HG03175 (cell line): ENCODE results near the gene TAS2R41.
"Not testable (repeated sequence)": the region's sequence is repeated elsewhere in the genome, so short reads cannot be mapped to it uniquely, and the experiment has no call there.

ENCODE experiments used
- ATAC-seq: cut with Tn5 transposase; IDR thresholded peaks from one replicate; pipeline ENCODE4 v1.9.1; 2021; ENCODE audit warnings: mild to moderate bottlenecking, moderate library complexity; ENCODE audit not compliant: unreplicated experiment

The TAS2R41 gene

DNA sequence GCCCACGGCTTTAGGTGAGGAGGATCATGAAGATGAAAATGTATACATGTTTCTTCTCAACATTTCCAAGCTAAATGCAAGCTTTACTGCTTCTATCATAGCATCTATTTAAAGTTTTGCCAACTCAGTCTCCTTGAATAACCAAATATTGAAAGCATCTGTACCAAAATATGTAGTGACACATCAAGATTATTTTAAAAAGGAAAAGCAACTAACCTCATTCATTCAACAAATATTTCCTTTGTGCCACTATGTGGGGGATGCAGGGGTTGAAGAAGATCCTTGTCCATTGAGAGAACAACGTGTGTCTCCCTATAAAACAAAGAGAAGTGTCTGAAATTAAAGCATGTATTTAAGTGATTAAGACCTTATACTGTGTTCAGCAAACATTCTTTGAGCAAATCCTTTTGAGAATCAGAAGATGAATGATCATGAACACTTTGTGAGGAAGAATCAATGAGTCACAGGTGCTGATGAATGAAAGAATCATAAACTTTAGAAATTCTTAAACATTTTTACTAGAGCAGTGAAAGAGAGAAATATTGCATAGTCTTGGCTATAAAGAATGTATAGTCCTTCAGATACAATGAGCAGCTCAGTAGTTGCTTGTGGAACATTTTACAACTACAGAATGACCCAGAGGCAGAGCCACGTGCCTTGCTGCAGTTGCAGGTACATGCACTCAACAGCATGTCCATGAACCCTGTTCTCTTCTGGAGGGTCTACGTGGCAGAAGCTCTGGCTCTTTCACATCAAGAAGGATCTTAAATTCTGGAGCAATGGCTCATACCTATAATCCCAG is 20.5 kb upstream of the TAS2R41 start:
- ATAC-seq = no peak

- no peak for ATAC-seq
These were observed 19.4 kb upstream of the TAS2R41 start for GRCh38 chr7:143458263-143458662.

- no peak for ATAC-seq
These were observed 19.0 kb upstream of the TAS2R41 start for GRCh38 chr7:143458681-143459080.

- no peak for ATAC-seq
These were observed 18.3 kb upstream of the TAS2R41 start for GRCh38 chr7:143459359-143459758.

GRCh38 chr7:143460271-143460979 is 17.2 kb upstream of the TAS2R41 start:
- no peak for ATAC-seq

DNA sequence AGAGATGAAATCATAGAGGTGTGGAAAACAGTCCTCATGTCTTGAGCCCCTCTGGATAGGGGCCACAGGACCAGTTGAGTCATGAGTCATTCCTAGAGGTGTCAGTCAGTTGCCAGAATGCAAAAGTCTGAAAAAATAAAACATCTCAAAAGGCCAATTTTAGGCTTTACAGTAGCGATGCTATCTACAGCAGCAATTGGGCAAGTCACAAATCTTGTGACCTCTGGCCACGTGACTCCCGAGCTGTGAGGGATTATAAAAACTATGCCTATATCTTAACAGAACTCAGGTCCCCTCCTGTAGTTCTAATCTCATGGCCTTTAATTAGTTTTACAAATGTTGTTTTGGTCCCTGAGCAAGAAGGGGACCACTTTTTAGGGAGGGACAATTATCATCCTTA is 15.6 kb upstream of the TAS2R41 start:
- ATAC-seq = no peak

GRCh38 chr7:143463556-143463955 is 14.1 kb upstream of the TAS2R41 start:
- ATAC-seq = no peak

DNA sequence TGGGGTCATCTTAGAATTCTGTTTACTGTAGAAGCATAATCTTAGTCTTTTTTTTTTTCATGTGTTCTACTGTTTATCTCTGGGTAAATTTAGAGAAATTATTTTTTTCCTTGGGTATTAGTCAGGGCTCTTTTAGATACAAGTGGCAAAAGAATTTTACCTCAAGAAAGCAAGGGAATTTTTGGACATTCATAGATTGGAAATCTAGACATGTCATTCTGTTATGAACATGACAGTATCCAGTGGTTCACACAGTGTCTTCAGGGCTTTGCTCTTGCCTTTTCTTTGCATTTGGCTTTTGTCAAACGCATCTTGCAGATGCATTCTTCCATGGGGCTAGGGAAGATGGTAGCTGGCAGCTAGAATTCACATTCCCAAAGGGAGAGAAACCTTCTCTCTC is 13.7 kb upstream of the TAS2R41 start:
- no peak for ATAC-seq

DNA sequence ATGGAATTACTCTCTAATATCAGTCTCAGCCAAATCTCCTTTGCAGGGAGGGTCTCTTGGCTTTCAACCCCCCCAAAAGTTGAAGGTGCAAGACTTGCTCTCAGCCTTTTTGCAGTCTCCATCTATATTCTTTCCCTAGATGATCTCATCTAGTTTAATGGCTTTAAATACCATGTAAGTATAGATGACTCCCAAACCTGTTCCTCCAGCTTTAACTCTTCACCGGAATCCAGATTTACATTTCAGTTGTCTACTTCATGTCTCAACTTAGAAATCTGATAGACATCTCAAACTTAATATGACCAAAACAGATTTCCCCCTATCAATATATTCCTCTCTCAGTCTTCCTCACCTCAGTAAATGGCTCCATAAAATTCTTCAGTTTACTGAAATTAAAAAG is 9.9 kb upstream of the TAS2R41 start:
- no peak for ATAC-seq

GRCh38 chr7:143472071-143472689 is 5.5 kb upstream of the TAS2R41 start:
- ATAC-seq = not testable (repeated sequence)

GRCh38 chr7:143479055-143479766 is 1.5 kb downstream of the TAS2R41 start:
- ATAC-seq = no peak

GRCh38 chr7:143480501-143480900 is 2.8 kb downstream of the TAS2R41 start:
- ATAC-seq = peak; percentile 59

DNA sequence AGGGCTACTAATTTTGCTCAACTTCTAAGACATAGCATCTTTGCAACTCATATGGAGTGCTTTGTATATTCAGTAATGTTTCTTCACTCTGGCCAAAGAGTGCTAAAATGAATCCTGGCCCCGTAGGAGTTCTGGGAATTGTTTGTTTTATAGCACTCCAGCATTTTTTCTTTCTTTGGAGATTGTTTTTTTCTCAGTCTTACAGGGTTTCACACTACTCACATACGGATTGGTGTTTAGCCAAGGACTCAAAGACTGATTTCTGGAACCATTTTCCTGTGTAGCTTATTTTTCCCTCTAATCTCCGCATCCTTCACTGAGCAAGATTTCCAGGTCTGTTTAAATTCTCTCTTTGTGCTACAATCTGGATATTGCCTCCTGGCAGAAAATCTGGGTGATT is 6.4 kb downstream of the TAS2R41 start:
- no peak for ATAC-seq

GRCh38 chr7:143485094-143485493 is 7.4 kb downstream of the TAS2R41 start:
- no peak for ATAC-seq

- ATAC-seq = no peak
These were observed 7.8 kb downstream of the TAS2R41 start for GRCh38 chr7:143485500-143485899.

DNA sequence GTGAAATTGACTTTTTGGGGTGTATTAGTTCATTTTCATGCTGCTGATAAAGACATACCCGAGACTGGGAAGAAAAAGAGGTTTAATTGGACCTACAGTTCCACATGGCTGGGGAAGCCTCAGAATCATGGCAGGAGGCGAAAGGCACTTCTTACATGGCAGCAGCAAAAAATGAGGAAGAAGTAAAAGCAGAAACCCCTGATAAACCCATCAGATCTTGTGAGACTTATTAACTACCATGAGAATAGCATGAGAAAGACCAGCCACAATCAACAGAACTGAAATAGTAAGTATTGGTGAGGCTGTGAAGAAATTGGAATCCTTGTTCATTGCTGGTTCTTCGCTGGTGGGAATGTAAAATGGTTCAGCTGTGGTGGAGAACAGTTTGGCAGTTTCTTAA is 8.6 kb downstream of the TAS2R41 start:
- ATAC-seq = not testable (repeated sequence)

GRCh38 chr7:143487061-143487460 is 9.4 kb downstream of the TAS2R41 start:
- no peak for ATAC-seq

DNA sequence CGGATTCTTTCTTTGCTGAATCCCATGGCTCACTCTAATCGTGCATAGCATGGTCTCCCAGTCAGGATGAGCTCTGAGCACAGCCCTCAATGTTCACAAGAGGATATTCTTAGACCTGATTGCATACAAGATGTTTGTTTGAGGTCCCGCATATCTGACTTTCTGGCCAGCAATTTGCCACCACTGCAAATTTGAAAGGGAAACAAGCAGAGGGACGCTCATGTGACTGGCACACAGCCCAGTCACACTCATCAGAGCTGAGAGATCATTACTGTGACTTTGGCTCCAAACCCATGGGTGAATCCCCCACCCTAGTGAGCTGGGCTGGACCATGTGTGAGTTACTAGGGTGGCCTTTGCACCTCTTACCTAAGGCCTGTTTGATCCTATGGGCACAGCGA is 9.9 kb downstream of the TAS2R41 start:
- no peak for ATAC-seq

GRCh38 chr7:143490717-143491306 is 13.1 kb downstream of the TAS2R41 start:
- no peak for ATAC-seq

DNA sequence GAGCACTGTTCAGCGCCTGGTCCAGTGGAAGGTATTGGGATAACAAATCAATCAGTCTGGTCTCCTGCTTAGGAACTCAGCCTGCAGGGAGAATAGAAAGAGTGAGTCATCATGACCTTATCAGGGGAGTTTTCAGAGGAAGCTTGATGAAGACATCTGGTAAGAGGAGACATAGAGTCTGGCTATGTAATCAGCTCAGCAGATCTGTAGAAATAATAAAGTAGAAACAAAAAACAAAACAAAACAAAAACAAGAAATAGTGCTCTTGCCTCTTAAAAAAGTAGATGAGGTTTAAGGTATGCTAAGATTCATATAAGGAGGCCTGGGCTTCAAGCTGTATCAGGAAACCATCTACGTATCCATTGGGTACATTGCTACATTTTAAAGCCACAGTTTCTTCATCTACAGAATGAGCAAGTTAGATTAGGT is 14.4 kb downstream of the TAS2R41 start:
- no peak for ATAC-seq
